Transverse colon (tissue), 4 donors: ENCODE measurements around the gene NKPD1.

Experiments used
- CTCF ChIP-seq, 5 experiments: fragments of 200-600 bp in 3 of 5; fragments of 450-650 bp in 2 of 5; sonication (generic) in 3 of 5; IDR thresholded peaks; 1 replicate in 2 of 5; 2 replicates in 3 of 5; pipeline ENCODE4 v1.5.1; 2016 to 2017; ENCODE audit warnings: antibody characterized with exemption in 5 of 5, inconsistent platforms in 3 of 5, mild to moderate bottlenecking in 2 of 5, moderate library complexity in 1 of 5
- EP300 ChIP-seq: sonication (generic); formaldehyde crosslinking; IDR thresholded peaks from one replicate; pipeline ENCODE4 v1.6.1; 2017; ENCODE audit warnings: antibody characterized with exemption, low read depth
- POLR2A ChIP-seq: fragments of 450-650 bp; IDR thresholded peaks from one replicate; pipeline ENCODE4 v1.6.1; 2016; ENCODE audit warnings: antibody characterized with exemption, mild to moderate bottlenecking, moderate library complexity
- POLR2AphosphoS5 ChIP-seq, 3 donors: sonication (generic); formaldehyde crosslinking; IDR thresholded peaks; one replicate each; pipeline ENCODE4 v1.6.1; 2016; ENCODE audit warnings: antibody characterized with exemption in 3 of 3

GRCh38 chr19:45156751-45157150 is 4.0 kb downstream of the NKPD1 start:
- no peak for TF ChIP-seq POLR2A
- no peak for TF ChIP-seq CTCF (IDR thresholded peaks at IDR 0.05)
- no peak for TF ChIP-seq EP300
- no peak for TF ChIP-seq POLR2AphosphoS5 (IDR thresholded peaks at IDR 0.05)
